Posterior vena cava (tissue), 2 donors: ENCODE data around the gene LEFTY1. TPM values are rescaled to one million over a fixed set of nuclear protein-coding genes. Genes with fewer than 3 reads are reported as not detected.
"Not testable (repeated sequence)": the region's sequence is repeated elsewhere in the genome, so short reads cannot be mapped to it uniquely, and the experiment has no call there.

Experiments
- DNase-seq: peaks from one replicate; pipeline ENCODE4 v3.0.0-alpha.2; 2020; ENCODE audit warnings: low spot score
- intact Hi-C, 2 donors: fragments of 100-400 bp; cut with DNase I; formaldehyde crosslinking; loops; one replicate each; pipeline versions ENCODE4 v1.14.1 to v1.14.2; 2022 to 2023
- microRNA-seq, 2 donors: library from miRNA; unstranded; fragments of <30 nt; microRNA quantifications; one replicate each; pipeline ENCODE4 v1.2.0, GENCODE V29; 2020 to 2021; ENCODE audit warnings: borderline microRNAs expressed in 2 of 2
- total RNA-seq, 2 donors: library from RNA; stranded (reverse); fragmentation: NEBNext Ultra II Directional; extraction: Animal tissue kit (Norgen Biotek cat#: 25700); gene quantifications; one replicate each; pipeline ENCODE4 v1.2.1, GENCODE V29; 2021
- donor health status: DM: yes; HTN: yes; CAD: no.
- donor health status: DM: yes; HTN: yes; CAD: no.

Gene LEFTY1
- total RNA-seq, 2 donors from 2014 or later = 0.28 to 0.38 TPM

- DNase-seq = no peak
- intact Hi-C loops = no loop called here
Measured at GRCh38 chr1:225843426-225843795, 45.5 kb downstream of the LEFTY1 start.

DNA sequence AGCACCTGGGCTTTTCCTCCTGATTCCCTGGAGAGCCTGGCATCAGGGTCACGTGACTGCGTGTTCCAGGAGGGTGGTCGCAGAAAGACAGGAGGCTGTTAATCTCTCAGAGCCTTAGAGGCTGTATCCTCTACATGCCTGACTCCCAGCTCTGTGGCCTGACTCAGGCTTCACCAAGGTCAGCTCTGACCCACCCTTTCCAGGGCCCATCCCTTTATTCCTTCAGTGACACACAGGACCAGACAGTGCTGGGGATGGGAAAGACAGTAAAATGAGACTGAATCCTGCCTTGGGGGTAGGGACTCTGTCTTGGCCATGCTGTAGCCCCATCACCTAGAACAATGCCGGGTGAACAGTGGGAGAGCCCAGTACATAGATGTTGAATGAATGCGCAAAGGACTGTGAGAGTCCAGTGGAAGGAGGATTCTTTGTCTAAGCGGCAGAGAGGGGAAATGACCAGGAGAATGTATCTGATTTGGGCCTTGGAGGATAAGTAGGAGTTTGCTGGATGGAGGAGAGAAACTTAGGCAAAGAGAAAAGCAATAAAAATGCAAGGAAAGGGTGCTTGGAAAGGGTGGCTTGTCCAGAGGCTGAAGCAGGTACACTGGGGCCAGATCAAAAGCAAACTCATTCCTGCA lies 46.0 kb downstream of the LEFTY1 start:
- DNase-seq = no peak
- intact Hi-C loops = no loop called here

DNA sequence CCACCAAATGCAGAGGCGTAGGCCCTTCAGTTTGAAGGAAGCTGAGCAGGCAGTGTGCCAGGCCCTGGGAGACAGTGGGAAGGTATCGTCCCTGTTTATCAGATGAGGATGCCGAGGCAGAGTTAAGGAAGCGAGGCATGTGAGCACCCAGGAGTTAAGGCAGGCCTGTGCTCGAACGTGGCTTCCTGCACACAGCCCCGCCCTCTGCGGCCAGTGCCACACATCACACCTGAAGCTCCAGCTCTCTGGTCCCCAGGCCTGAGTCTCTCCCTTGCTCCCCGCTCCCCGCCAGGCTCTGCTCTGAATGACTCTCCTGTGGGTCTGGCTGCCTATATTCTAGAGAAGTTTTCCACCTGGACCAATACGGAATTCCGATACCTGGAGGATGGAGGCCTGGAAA lies 46.9 kb downstream of the LEFTY1 start:
- no peak for DNase-seq
- intact Hi-C loops = no loop called here

DNA sequence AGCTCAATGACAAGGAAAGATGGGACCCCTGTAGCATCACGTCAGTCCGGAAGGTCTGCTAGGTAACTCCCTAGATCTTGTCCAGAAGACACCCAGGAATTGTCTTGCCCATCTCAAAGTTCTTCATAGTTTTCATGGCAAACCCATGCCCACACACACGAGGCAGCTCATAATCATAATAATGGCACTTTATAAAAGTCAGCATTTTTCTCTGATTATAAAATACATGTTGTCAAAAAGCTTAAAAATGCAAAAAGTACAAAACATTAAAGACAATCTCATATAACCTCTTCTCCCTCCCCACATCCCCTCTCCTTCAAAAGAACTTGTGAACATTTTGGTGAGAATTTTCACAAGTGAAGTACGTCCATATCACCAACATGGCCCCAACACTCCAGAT lies 48.2 kb downstream of the LEFTY1 start:
- intact Hi-C loops = no loop called here
- no peak for DNase-seq

GRCh38 chr1:225840223-225840610 lies 48.7 kb downstream of the LEFTY1 start:
- intact Hi-C loops = no loop called here
- DNase-seq = no peak

GRCh38 chr1:225838793-225839192 lies 50.2 kb downstream of the LEFTY1 start:
- intact Hi-C loops = no loop called here
- DNase-seq = no peak

GRCh38 chr1:225836296-225836695 lies 52.6 kb downstream of the LEFTY1 start:
- intact Hi-C loops, DNase-seq: not testable (repeated sequence)

Small RNAs within 50 kb of the gene (microRNA-seq; reads per million reads assigned to microRNA genes)
- gene MIR6741 = 0.65 to 0.78 reads per million in 2 donors

Other genes starting within 250 kb of the LEFTY1 start
- 100 to 1,000 TPM; 165 to 244 TPM for gene ENAH, start 236.0 kb downstream of the LEFTY1 start, total RNA-seq
- gene SRP9, start 111.3 kb downstream of the LEFTY1 start, total RNA-seq = 100 to 1,000 TPM; 167 to 207 TPM
- gene EPHX1, start 79.0 kb downstream of the LEFTY1 start, total RNA-seq = 100 to 1,000 TPM in 1 of 2 donors, 10 to 100 TPM in 1; 58.9 to 113 TPM
- gene TMEM63A, start 6.8 kb downstream of the LEFTY1 start, total RNA-seq = 10 to 100 TPM; 58.7 to 65.0 TPM
- 10 to 100 TPM; 41.7 to 45.9 TPM for gene PYCR2, start 35.1 kb upstream of the LEFTY1 start, total RNA-seq
- 1 to 10 TPM; 3.4 to 4.2 TPM for gene LEFTY2, start 52.1 kb upstream of the LEFTY1 start, total RNA-seq
- 10 to 100 TPM; 17.9 to 18.0 TPM for gene SDE2, start 110.2 kb upstream of the LEFTY1 start, total RNA-seq
- 100 to 1,000 TPM; 303 to 370 TPM for gene H3-3A, start 173.6 kb upstream of the LEFTY1 start, total RNA-seq